GM06990 (cell line): Measurements from ENCODE around the gene SLC38A10.

Source experiments
- DNase-seq: peaks from one replicate; pipeline ENCODE4 v3.0.0-alpha.2; 2011; ENCODE audit not compliant: insufficient read length; ENCODE audit errors: extremely low read depth
- H3K27me3 ChIP-seq: replicated peaks from 2 replicates; pipeline ENCODE4 v1.6.0; 2011; ENCODE audit warnings: low read length; ENCODE audit not compliant: control insufficient read depth, insufficient read depth
- H3K36me3 ChIP-seq: 2 replicates; pipeline ENCODE4 v1.5.1; 2011; ENCODE audit warnings: low read length; ENCODE audit not compliant: control insufficient read depth, insufficient read depth
- H3K4me3 ChIP-seq: replicated peaks from 2 replicates; pipeline ENCODE4 v1.5.1; 2011; ENCODE audit warnings: low read depth, mild to moderate bottlenecking, control low read depth, low read length
- TF ChIP-seq, protein P1 (sequence below): IDR thresholded peaks from 2 replicates; pipeline ENCODE4 v1.5.1; 2011; ENCODE audit warnings: low read length, control low read depth, mild to moderate bottlenecking, inconsistent platforms; ENCODE audit not compliant: insufficient read depth, poor library complexity, severe bottlenecking

Gene SLC38A10

DNA sequence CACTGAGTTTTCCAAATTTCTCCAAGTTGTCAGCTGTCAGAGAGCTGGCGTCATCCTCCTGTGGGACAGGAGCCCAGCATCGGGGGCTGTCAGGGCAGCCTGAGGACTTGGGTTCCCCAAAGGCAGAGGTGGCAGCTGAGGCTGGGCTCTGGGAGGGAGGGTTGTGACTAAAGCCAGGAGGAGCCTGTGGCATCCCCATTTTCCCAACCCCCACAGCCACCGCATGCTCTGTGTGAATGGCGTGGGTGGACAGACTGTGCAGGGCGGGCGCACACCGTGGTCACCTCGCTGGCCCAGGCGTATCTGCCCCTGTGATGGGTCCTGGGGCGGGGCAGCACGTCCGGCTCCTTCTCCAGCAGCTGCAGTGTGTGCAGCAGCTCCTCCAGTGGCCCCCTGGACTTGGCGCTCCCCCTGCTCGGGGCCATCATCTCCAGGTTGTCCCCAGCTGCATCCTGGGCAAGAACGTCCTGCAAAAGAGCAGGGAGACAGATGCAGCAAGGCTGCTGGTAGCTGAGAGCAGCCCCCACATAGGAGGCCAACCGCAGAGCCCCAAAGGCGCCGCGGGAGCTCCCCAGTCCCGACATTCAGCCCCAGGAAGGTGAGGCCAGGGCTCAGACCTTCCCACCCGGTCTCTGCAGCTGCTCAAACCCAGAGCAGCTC lies 97.1 kb downstream of the SLC38A10 start:
- H3K36me3 ChIP-seq, result peaks cover 3% of the 10 kb centered on the region
- TF ChIP-seq, protein P1, sequence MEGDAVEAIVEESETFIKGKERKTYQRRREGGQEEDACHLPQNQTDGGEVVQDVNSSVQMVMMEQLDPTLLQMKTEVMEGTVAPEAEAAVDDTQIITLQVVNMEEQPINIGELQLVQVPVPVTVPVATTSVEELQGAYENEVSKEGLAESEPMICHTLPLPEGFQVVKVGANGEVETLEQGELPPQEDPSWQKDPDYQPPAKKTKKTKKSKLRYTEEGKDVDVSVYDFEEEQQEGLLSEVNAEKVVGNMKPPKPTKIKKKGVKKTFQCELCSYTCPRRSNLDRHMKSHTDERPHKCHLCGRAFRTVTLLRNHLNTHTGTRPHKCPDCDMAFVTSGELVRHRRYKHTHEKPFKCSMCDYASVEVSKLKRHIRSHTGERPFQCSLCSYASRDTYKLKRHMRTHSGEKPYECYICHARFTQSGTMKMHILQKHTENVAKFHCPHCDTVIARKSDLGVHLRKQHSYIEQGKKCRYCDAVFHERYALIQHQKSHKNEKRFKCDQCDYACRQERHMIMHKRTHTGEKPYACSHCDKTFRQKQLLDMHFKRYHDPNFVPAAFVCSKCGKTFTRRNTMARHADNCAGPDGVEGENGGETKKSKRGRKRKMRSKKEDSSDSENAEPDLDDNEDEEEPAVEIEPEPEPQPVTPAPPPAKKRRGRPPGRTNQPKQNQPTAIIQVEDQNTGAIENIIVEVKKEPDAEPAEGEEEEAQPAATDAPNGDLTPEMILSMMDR, result no peak
- no peak for DNase-seq
- no peak overlapping the region for H3K4me3 ChIP-seq
- H3K27me3 ChIP-seq, result no peaks in the 10 kb centered on the region

DNA sequence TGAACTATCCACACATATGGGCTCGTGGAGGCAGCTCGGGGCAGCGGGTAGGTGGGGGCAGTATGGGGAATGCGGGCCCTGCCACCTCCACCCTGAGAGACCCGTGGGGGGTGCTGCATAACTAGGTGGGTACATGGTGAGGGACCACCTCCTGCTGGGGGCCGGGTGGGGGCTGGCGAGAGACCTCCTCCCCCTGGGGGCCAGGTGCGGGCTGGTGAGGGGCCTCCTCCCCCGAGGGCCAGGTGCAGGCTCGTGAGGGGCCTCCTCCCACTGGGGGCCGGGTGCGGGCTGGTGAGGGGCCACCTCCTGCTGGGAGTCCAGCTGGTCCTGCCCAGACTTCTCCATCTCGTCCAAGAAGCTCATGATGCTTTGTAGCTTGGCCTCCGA lies 97.7 kb downstream of the SLC38A10 start:
- Histone ChIP-seq H3K27me3 (no peaks in the 10 kb centered on the region), H3K36me3 (peaks cover 3% of the 10 kb centered on the region), H3K4me3 (no peak overlapping the region)
- no peak for DNase-seq
- TF ChIP-seq, protein P1, result no peak

DNA sequence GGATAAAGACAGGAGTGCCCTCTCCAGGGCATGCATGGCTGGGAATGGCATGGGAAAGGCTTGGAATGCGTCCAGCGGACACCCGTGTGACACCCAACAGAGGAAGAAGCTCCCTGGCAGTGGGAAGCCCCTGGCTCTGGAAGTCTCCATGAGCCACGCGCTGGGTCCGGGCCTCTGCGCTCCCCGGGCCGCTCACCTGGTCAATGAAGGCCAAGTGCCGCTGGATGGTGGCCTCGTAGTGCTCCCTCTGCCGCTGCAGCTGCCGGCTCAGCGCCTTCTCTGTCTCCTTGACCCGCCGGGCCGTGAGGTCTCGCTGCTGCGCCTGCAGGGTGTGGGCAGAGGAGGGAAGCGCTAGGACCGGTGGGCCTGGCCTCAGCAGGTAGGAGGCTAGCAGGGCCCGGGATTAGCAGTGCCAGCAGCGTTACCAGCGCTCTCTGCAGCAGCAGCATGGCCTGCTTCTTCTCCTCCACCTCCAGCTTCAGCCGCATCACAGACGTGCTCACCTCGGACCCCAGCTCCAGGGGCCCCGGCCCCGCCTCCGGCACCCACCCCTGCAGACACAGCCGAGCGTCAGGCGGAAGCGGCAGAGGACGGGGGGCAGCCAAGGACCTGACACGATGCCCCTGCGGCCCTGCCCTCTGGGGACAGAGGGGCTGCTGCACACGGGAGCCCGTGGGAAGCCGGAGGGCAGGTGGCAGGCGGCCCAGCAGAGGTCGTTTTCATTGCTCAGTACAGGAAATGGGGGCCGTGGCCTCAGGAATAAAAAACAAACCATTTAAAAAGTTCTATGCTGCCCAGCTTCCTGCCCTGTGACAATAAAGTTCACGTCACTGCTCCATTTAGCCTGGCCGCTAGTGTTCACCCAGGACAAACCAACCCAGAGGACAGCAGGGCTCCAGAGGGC lies 98.3 kb downstream of the SLC38A10 start:
- Histone ChIP-seq H3K36me3 (peaks cover 3% of the 10 kb centered on the region), H3K4me3 (no peak overlapping the region), H3K27me3 (no peaks in the 10 kb centered on the region)
- no peak for DNase-seq
- TF ChIP-seq, protein P1, result no peak

DNA sequence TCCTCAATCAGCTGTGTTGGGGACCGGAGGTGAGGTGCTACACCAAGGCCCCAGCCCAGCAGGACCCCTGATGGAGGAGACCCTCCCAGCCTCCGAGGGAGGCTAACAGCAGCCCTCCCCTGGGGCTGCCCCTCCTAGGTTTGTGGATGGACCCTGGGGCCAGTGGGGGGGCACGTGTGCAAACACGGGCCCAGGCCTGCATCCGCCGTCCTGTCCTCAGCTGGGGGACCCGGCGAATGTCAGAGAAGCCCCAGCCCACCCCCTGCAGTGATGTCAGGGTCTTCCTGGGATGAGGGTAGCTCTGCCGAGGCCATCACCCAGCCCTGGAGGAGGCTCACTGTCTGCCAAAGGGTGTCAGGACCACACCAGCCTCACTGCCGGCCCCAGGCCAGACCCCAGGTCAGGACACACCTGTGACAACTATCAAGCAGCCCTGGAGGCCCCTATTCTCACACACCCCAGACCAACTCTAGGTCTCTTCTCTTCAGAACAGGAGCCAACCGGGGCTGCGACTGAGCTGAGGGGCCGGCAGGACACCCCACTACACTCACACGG lies 99.1 kb downstream of the SLC38A10 start:
- peaks cover 3% of the 10 kb centered on the region for H3K36me3 ChIP-seq
- no peak for DNase-seq
- TF ChIP-seq, protein P1, result no peak
- no peak overlapping the region for H3K4me3 ChIP-seq
- H3K27me3 ChIP-seq, result no peaks in the 10 kb centered on the region
